SK-N-SH (cell line): ENCODE measurements around the gene UAP1L1. TPM values are rescaled to one million over a fixed set of nuclear protein-coding genes. Genes with fewer than 3 reads are reported as not detected.
"Not testable (repeated sequence)": the region's sequence is repeated elsewhere in the genome, so short reads cannot be mapped to it uniquely, and the experiment has no call there.

ENCODE experiments used
- CTCF ChIA-PET: fragments of 300-600, 350-600 bp; formaldehyde crosslinking; extraction: SDS; loops from one replicate; lab custom pipeline; 2021; lab: Yijun Ruan, JAX
- POLR2A ChIA-PET: fragments of 350-600 bp; sonication (Branson Sonifier 250); formaldehyde crosslinking; extraction: SDS; loops from one replicate; lab custom pipeline; 2020; ENCODE audit warnings: antibody characterized with exemption, inconsistent platforms; lab: Yijun Ruan, JAX
- DNase-seq: peaks from one replicate; pipeline ENCODE4 v3.0.0; 2012
- H2AFZ ChIP-seq: fragments of 200-600 bp; sonication (generic); 2 replicates; pipeline ENCODE4 v1.8.1; 2016; ENCODE audit warnings: antibody characterized with exemption, mild to moderate bottlenecking, low read depth
- H3F3A ChIP-seq: fragments of 200-600 bp; sonication (generic); replicated peaks from 2 replicates; pipeline ENCODE3; 2016; ENCODE audit warnings: antibody characterized with exemption, mild to moderate bottlenecking; ENCODE audit not compliant: insufficient read depth
- H3K27ac ChIP-seq, 2 experiments: fragments of 200-500 bp in 1 of 2; fragments of 200-600 bp in 1 of 2; sonication (Bioruptor generic) in 1 of 2; sonication (generic), shearing (Covaris generic) in 1 of 2; 2 replicates each; pipeline versions ENCODE4 v1.5.1 to v1.6.1; 2014 to 2016; ENCODE audit warnings: low read depth in 2 of 2, inconsistent platforms in 1 of 2, low read length in 1 of 2, mild to moderate bottlenecking in 1 of 2, mixed read lengths in 1 of 2
- H3K27me3 ChIP-seq: fragments of 200-600 bp; sonication (generic), shearing (Covaris generic); 2 replicates; pipeline ENCODE4 v1.6.1; 2016; ENCODE audit warnings: mixed run types; ENCODE audit not compliant: insufficient read depth
- H3K36me3 ChIP-seq, 2 experiments: fragments of 200-500 bp in 1 of 2; fragments of 200-600 bp in 1 of 2; sonication (Bioruptor generic) in 1 of 2; sonication (generic) in 1 of 2; replicated peaks in 1 of 2; 2 replicates each; pipeline versions ENCODE3 to v1.5.1; 2014 to 2016; ENCODE audit warnings: low read length in 1 of 2, mild to moderate bottlenecking in 1 of 2; ENCODE audit not compliant: insufficient read depth in 2 of 2, control insufficient read depth in 1 of 2
- H3K4me1 ChIP-seq, 2 experiments: fragments of 200-500 bp in 1 of 2; fragments of 200-600 bp in 1 of 2; sonication (Bioruptor generic) in 1 of 2; sonication (generic), shearing (Covaris generic) in 1 of 2; 2 replicates each; pipeline versions ENCODE4 v1.5.1 to v1.6.1; 2014 to 2016; ENCODE audit warnings: low read depth in 1 of 2, low read length in 1 of 2, mixed run types in 1 of 2; ENCODE audit not compliant: insufficient read depth in 2 of 2, control insufficient read depth in 1 of 2
- H3K4me2 ChIP-seq: fragments of 200-600 bp; sonication (generic), shearing (Covaris generic); 2 replicates; pipeline ENCODE4 v1.6.1; 2017; ENCODE audit warnings: mixed run types
- H3K4me3 ChIP-seq, 2 experiments: fragments of 200-500 bp in 1 of 2; fragments of 200-600 bp in 1 of 2; sonication (Bioruptor generic) in 1 of 2; sonication (generic), shearing (Covaris generic) in 1 of 2; 2 replicates each; pipeline versions ENCODE4 v1.5.1 to v1.8.1; 2014 to 2016; ENCODE audit warnings: low read depth in 2 of 2, inconsistent platforms in 1 of 2, low read length in 1 of 2, mild to moderate bottlenecking in 1 of 2, mixed read lengths in 1 of 2, moderate library complexity in 1 of 2
- H3K79me2 ChIP-seq: fragments of 200-600 bp; sonication (generic); 2 replicates; pipeline ENCODE4 v1.8.1; 2017; ENCODE audit warnings: mild to moderate bottlenecking; ENCODE audit not compliant: insufficient read depth
- H3K9ac ChIP-seq: fragments of 200-600 bp; sonication (generic); 2 replicates; pipeline ENCODE4 v1.6.1; 2017; ENCODE audit warnings: mixed run types
- H3K9me2 ChIP-seq: fragments of 200-600 bp; sonication (generic); 2 replicates; pipeline ENCODE4 v1.6.1; 2017; ENCODE audit warnings: mixed run types
- H3K9me3 ChIP-seq: fragments of 200-600 bp; sonication (generic); 2 replicates; pipeline ENCODE4 v1.6.1; 2017; ENCODE audit warnings: mixed run types, mild to moderate bottlenecking, moderate library complexity
- H4K20me1 ChIP-seq: fragments of 200-600 bp; sonication (generic); 2 replicates; pipeline ENCODE4 v1.6.1; 2017; ENCODE audit warnings: mild to moderate bottlenecking, mixed run types; ENCODE audit not compliant: insufficient read depth
- CHD2 ChIP-seq: fragments of 150-350 bp; IDR thresholded peaks from 2 replicates; pipeline ENCODE4 v1.6.1; 2018; ENCODE audit warnings: low read length; ENCODE audit not compliant: partially characterized antibody
- FOXJ3 ChIP-seq: sonication (generic); formaldehyde crosslinking; IDR thresholded peaks from 2 replicates; pipeline ENCODE4 v1.5.1; 2020; ENCODE audit warnings: mild to moderate bottlenecking, missing genetic modification reagents
- FOXM1 ChIP-seq: IDR thresholded peaks from 2 replicates; pipeline ENCODE4 v1.4.0; 2012; ENCODE audit warnings: low read depth, mild to moderate bottlenecking
- MEF2A ChIP-seq: IDR thresholded peaks from 2 replicates; pipeline ENCODE4 v1.4.0; 2012; ENCODE audit warnings: low read depth, borderline replicate concordance
- NFIC ChIP-seq: IDR thresholded peaks from 2 replicates; pipeline ENCODE4 v1.4.0; 2012; ENCODE audit warnings: borderline replicate concordance
- NRF1 ChIP-seq: IDR thresholded peaks from 2 replicates; pipeline ENCODE4 v1.6.1; 2012; ENCODE audit warnings: low read depth, mild to moderate bottlenecking, low read length
- PBX3 ChIP-seq: IDR thresholded peaks from 2 replicates; pipeline ENCODE4; 2012
- POLR2AphosphoS5 ChIP-seq: IDR thresholded peaks from 2 replicates; pipeline ENCODE4 v1.6.1; 2012; ENCODE audit warnings: low read depth, low read length
- REST ChIP-seq: IDR thresholded peaks from 2 replicates; pipeline ENCODE4 v1.6.1; 2012; ENCODE audit warnings: mild to moderate bottlenecking, low read depth, low read length, moderate library complexity
- USF1 ChIP-seq: IDR thresholded peaks from 2 replicates; pipeline ENCODE4 v1.4.0; 2012; ENCODE audit warnings: low read depth, borderline replicate concordance
- ZBTB33 ChIP-seq: IDR thresholded peaks from 2 replicates; pipeline ENCODE4 v1.4.0; 2012; ENCODE audit warnings: low read depth, borderline replicate concordance
- WGBS: methylation state at CpG from one replicate; pipeline ENCODE4 v1.1.6; 2017; ENCODE audit warnings: low lambda C conversion rate; 5-methylcytosine and 5-hydroxymethylcytosine counted together
- polyA plus RNA-seq, 3 experiments: library from polyadenylated mRNA; depleted of rRNA; stranded (reverse); fragments of >200 nt; gene quantifications; 2 replicates each; pipeline ENCODE4 v1.2.3, GENCODE V29; 2012

Gene UAP1L1
- polyA plus RNA-seq, 1 of the 3 experiments (the other 2 are of a cell fraction) = 5.6 TPM

- TF ChIP-seq PBX3 = no peak
Observed at GRCh38 chr9:137123468-137123837, 46.1 kb downstream of the UAP1L1 start (continued).

GRCh38 chr9:137123952-137124462, 46.7 kb downstream of the UAP1L1 start:
- peaks cover 3 to 18% of the 10 kb centered on the region in 2 experiments; a peak in 3 of 4 replicates for H3K4me1 ChIP-seq
- H3F3A ChIP-seq, H2AFZ ChIP-seq, H3K9me2 ChIP-seq, H3K4me2 ChIP-seq, H3K9me3 ChIP-seq, H3K9ac ChIP-seq, H3K36me3 ChIP-seq, H3K27me3 ChIP-seq, H3K4me3 ChIP-seq, H4K20me1 ChIP-seq, POLR2A ChIA-PET, DNase-seq, H3K27ac ChIP-seq: not testable (repeated sequence)
- CTCF ChIA-PET = interaction anchor here (1.1 to 3.0 kb wide), 3 partner anchors 11 to 112 kb away, joined by 4 to 19 read pairs (median 8); partner anchors contain the start of gene RNF224
- H3K79me2 ChIP-seq = peaks cover 50% of the 10 kb centered on the region
- WGBS = 97% methylated on average over 5 of the region's 5 CpGs

- Histone ChIP-seq H4K20me1 (no peaks in the 10 kb centered on the region), H3K9me2 (no peaks in the 10 kb centered on the region), H3K9me3 (no peaks in the 10 kb centered on the region), H3K4me1 (peaks cover 3 to 18% of the 10 kb centered on the region in 2 experiments; a peak in 3 of 4 replicates), H3K9ac (no peak overlapping the region), H3K79me2 (peaks cover 55% of the 10 kb centered on the region), H3K27ac (no peak overlapping the region), H3K4me3 (no peak overlapping the region), H3F3A (peaks cover 7% of the 10 kb centered on the region), H2AFZ (no peak overlapping the region), H3K36me3 (no peaks in the 10 kb centered on the region), H3K4me2 (no peak overlapping the region), H3K27me3 (no peaks in the 10 kb centered on the region)
- ChIA-PET CTCF (interaction anchor here (0.7 to 2.7 kb wide), 3 partner anchors 98 to 110 kb away, joined by 3 to 8 read pairs (median 6); no protein-coding TSS in a partner anchor), POLR2A (interaction anchor here (0.7 to 1.4 kb wide), 2 partner anchors 11 to 62 kb away, joined by 3 to 4 read pairs; no protein-coding TSS in a partner anchor)
- WGBS = 84% methylated on average over 3 of the region's 3 CpGs
- TF ChIP-seq REST (no peak), MEF2A (no peak), ZBTB33 (no peak), POLR2AphosphoS5 (no peak), FOXM1 (no peak), USF1 (no peak), NRF1 (no peak), NFIC (no peak), FOXJ3 (no peak), CHD2 (no peak)
- no peak for DNase-seq
Observed at GRCh38 chr9:137126786-137127185, 49.5 kb downstream of the UAP1L1 start.
